A673 (cell line): ENCODE data around the gene PTRH1. TPM values are rescaled to one million over a fixed set of nuclear protein-coding genes. Genes with fewer than 3 reads are reported as not detected.

Source experiments
- BruUV-seq: library from RNA; stranded (reverse); fragments of 400-500 nt; replicated peaks from 2 replicates; lab custom pipeline; 2021; lab: Mats Ljungman, UMichigan
- CTCF ChIA-PET: fragments of 300-600 bp; sonication (Branson Sonifier 250); formaldehyde crosslinking; loops from one replicate; lab custom pipeline; 2022; ENCODE audit warnings: antibody characterized with exemption; lab: Charles Lee
- POLR2A ChIA-PET: fragments of 300-600 bp; sonication (Branson Sonifier 250); formaldehyde crosslinking; loops from one replicate; lab custom pipeline; 2022; ENCODE audit warnings: antibody characterized with exemption; ENCODE audit not compliant: low non-redundant PET; lab: Charles Lee
- DNase-seq: peaks from one replicate; pipeline ENCODE4 v3.0.0-alpha.2; 2015; ENCODE audit warnings: low spot score
- H3K27ac ChIP-seq: fragments of 200-600 bp; sonication (generic); 2 replicates; pipeline ENCODE4 v1.5.1; 2016; ENCODE audit warnings: mixed run types, low read depth, mild to moderate bottlenecking, mixed read lengths, antibody characterized with exemption, low read length; ENCODE audit not compliant: poor library complexity, severe bottlenecking
- H3K27me3 ChIP-seq: fragments of 200-600 bp; sonication (generic); replicated peaks from 2 replicates; pipeline ENCODE4 v1.6.1; 2017; ENCODE audit warnings: mixed run types, low read depth, mild to moderate bottlenecking, mixed read lengths, antibody characterized with exemption, low read length; ENCODE audit not compliant: insufficient read depth, poor library complexity
- H3K36me3 ChIP-seq: fragments of 200-600 bp; sonication (generic); 2 replicates; pipeline ENCODE4 v1.6.1; 2016; ENCODE audit warnings: mixed run types, mild to moderate bottlenecking, mixed read lengths, antibody characterized with exemption, low read length; ENCODE audit not compliant: insufficient read depth, poor library complexity, severe bottlenecking
- H3K4me1 ChIP-seq: fragments of 200-600 bp; sonication (generic); 2 replicates; pipeline ENCODE4 v1.6.1; 2017; ENCODE audit warnings: mixed run types, mild to moderate bottlenecking, mixed read lengths, antibody characterized with exemption, low read length; ENCODE audit not compliant: insufficient read depth, poor library complexity, severe bottlenecking
- H3K4me3 ChIP-seq: fragments of 200-600 bp; sonication (generic); 2 replicates; pipeline ENCODE4 v1.5.1; 2016; ENCODE audit warnings: low read depth, mixed run types, mild to moderate bottlenecking, mixed read lengths, low read length; ENCODE audit not compliant: poor library complexity, severe bottlenecking
- H3K9me3 ChIP-seq: fragments of 200-600 bp; sonication (generic); 2 replicates; pipeline ENCODE4 v1.6.1; 2016; ENCODE audit warnings: mixed run types, low read depth, mild to moderate bottlenecking, mixed read lengths, antibody characterized with exemption, low read length; ENCODE audit not compliant: poor library complexity, severe bottlenecking
- CTCF ChIP-seq: fragments of 300-800, 200-600 bp; sonication (generic); conservative IDR thresholded peaks from 2 replicates; pipeline ENCODE4 v1.5.1; 2017; ENCODE audit warnings: low read depth, mild to moderate bottlenecking, antibody characterized with exemption, low read length, moderate library complexity, mixed read lengths
- EZH2 ChIP-seq: fragments of 200-600 bp; sonication (generic); IDR thresholded peaks from 2 replicates; pipeline ENCODE4 v1.6.1; 2017; ENCODE audit warnings: borderline replicate concordance, low read depth, mild to moderate bottlenecking, mixed read lengths, antibody characterized with exemption, low read length; ENCODE audit not compliant: poor library complexity, severe bottlenecking
- intact Hi-C: fragments of 100-400 bp; cut with micrococcal nuclease; formaldehyde crosslinking; loops from one replicate; pipeline ENCODE4 v1.10.0; 2022; ENCODE audit not compliant: unreplicated experiment
- total RNA-seq: library from RNA; stranded (reverse); gene quantifications from 2 replicates; pipeline ENCODE4 v1.2.3, GENCODE V29; 2021

Gene PTRH1
- total RNA-seq, 1 experiment from 2014 or later, result 9.3 TPM

- H3K4me1 ChIP-seq, result no peaks in the 10 kb centered on the region
- CTCF ChIA-PET, result no interaction called here
- BruUV-seq, result no TSS peak
Observed at GRCh38 chr9:127684576-127684975, 30.9 kb downstream of the PTRH1 start.

GRCh38 chr9:127683723-127684122 lies 31.7 kb downstream of the PTRH1 start:
- CTCF ChIA-PET, result interaction anchor here (0.5 kb wide), 1 partner anchor 341 kb away, joined by 7 read pairs; no protein-coding TSS in a partner anchor
- POLR2A ChIA-PET, result no interaction called here
- Histone ChIP-seq H3K9me3 (no peaks in the 10 kb centered on the region), H3K27me3 (no peaks in the 10 kb centered on the region), H3K4me1 (no peaks in the 10 kb centered on the region), H3K36me3 (no peaks in the 10 kb centered on the region), H3K27ac (no peak overlapping the region), H3K4me3 (no peak overlapping the region)
- no peak for TF ChIP-seq EZH2
- no peak for TF ChIP-seq CTCF
- DNase-seq, result no peak
- intact Hi-C loops, result no loop called here
- no TSS peak for BruUV-seq

More at GRCh38 chr9:127684576-127684975, 30.9 kb downstream of the PTRH1 start:
- intact Hi-C loops, result no loop called here
- H3K4me3 ChIP-seq, result no peak overlapping the region
- no peaks in the 10 kb centered on the region for H3K9me3 ChIP-seq
- no peak for DNase-seq
- H3K27ac ChIP-seq, result no peak overlapping the region
- TF ChIP-seq CTCF, result no peak
- TF ChIP-seq EZH2, result no peak
- H3K27me3 ChIP-seq, result no peaks in the 10 kb centered on the region
- H3K36me3 ChIP-seq, result no peaks in the 10 kb centered on the region
- POLR2A ChIA-PET, result no interaction called here

GRCh38 chr9:127682351-127683136 lies 32.9 kb downstream of the PTRH1 start:
- H3K4me1 ChIP-seq, result no peaks in the 10 kb centered on the region
- H3K9me3 ChIP-seq, result no peaks in the 10 kb centered on the region
- no TSS peak for BruUV-seq
- TF ChIP-seq EZH2, result no peak
- TF ChIP-seq CTCF, result no peak
- no peaks in the 10 kb centered on the region for H3K36me3 ChIP-seq
- H3K27ac ChIP-seq, result no peak overlapping the region
- ChIA-PET POLR2A (interaction anchor here (0.7 kb wide), 1 partner anchor 53 kb away, joined by 3 read pairs; no protein-coding TSS in a partner anchor), CTCF (no interaction called here)
- no peak for DNase-seq
- intact Hi-C loops, result no loop called here
- H3K4me3 ChIP-seq, result no peak overlapping the region
- no peaks in the 10 kb centered on the region for H3K27me3 ChIP-seq
